Caco-2 (cell line): ENCODE data around the gene SERGEF. TPM values are rescaled to one million over a fixed set of nuclear protein-coding genes. Genes with fewer than 3 reads are reported as not detected.

Experiments used
- BruUV-seq: library from RNA; stranded (reverse); fragments of 400-500 nt; replicated peaks from 2 replicates; lab custom pipeline; 2021; lab: Mats Ljungman, UMichigan
- CTCF ChIA-PET: fragments of 300-600 bp; sonication (Branson Sonifier 250); formaldehyde crosslinking; loops from one replicate; lab custom pipeline; 2022; ENCODE audit warnings: antibody characterized with exemption; lab: Charles Lee
- POLR2A ChIA-PET: fragments of 300-600 bp; sonication (Branson Sonifier 250); formaldehyde crosslinking; loops from one replicate; lab custom pipeline; 2022; ENCODE audit warnings: antibody characterized with exemption; lab: Charles Lee
- DNase-seq, 2 experiments: peaks; one replicate each; pipeline versions ENCODE4 v3.0.0 to v3.0.0-alpha.2; 2020 to 2022
- H3K27me3 ChIP-seq: replicated peaks from 2 replicates; pipeline ENCODE4 v1.6.0; 2011; ENCODE audit warnings: low read length; ENCODE audit not compliant: control insufficient read depth, insufficient read depth
- H3K36me3 ChIP-seq: 2 replicates; pipeline ENCODE4 v1.5.1; 2011; ENCODE audit warnings: low read length; ENCODE audit not compliant: control insufficient read depth, insufficient read depth
- H3K4me1 ChIP-seq: fragments of 250-450 bp; sonication (Bioruptor Pico); 2 replicates; pipeline ENCODE4 v1.5.1; 2020; ENCODE audit warnings: mild to moderate bottlenecking
- H3K4me3 ChIP-seq: 2 replicates; pipeline ENCODE4 v1.5.1; 2011; ENCODE audit warnings: low read depth, mild to moderate bottlenecking, control low read depth, low read length
- H3K9me3 ChIP-seq: fragments of 250-450 bp; sonication (Bioruptor Pico); 2 replicates; pipeline ENCODE4 v1.5.1; 2020; ENCODE audit warnings: mild to moderate bottlenecking, moderate library complexity
- H3K27ac Mint-ChIP-seq: one replicate; pipeline ENCODE4 v1.8.0; 2022; ENCODE audit warnings: mixed read lengths; ENCODE audit not compliant: unreplicated experiment
- H3K27me3 Mint-ChIP-seq: one replicate; pipeline ENCODE4 v1.8.0; 2022; ENCODE audit warnings: mixed read lengths; ENCODE audit not compliant: insufficient read depth, unreplicated experiment
- H3K36me3 Mint-ChIP-seq: one replicate; pipeline ENCODE4 v1.8.0; 2022; ENCODE audit warnings: mild to moderate bottlenecking, mixed read lengths; ENCODE audit not compliant: insufficient read depth, unreplicated experiment
- H3K4me1 Mint-ChIP-seq: one replicate; pipeline ENCODE4 v1.8.0; 2022; ENCODE audit warnings: low read depth, mixed read lengths; ENCODE audit not compliant: unreplicated experiment
- H3K4me3 Mint-ChIP-seq: one replicate; pipeline ENCODE4 v1.8.0; 2022; ENCODE audit warnings: mild to moderate bottlenecking, moderate library complexity, mixed read lengths; ENCODE audit not compliant: unreplicated experiment
- H3K9me3 Mint-ChIP-seq: one replicate; pipeline ENCODE4 v1.8.0; 2022; ENCODE audit warnings: mixed read lengths; ENCODE audit not compliant: unreplicated experiment
- intact Hi-C: fragments of 100-400 bp; cut with micrococcal nuclease; formaldehyde crosslinking; loops from one replicate; pipeline ENCODE4 v1.10.0; 2022; ENCODE audit not compliant: unreplicated experiment
- total RNA-seq: library from RNA; stranded (reverse); gene quantifications from 2 replicates; pipeline ENCODE4 v1.2.3, GENCODE V29; 2022
- TF ChIP-seq, protein P1 (sequence below), 2 experiments: fragments of 200-600 bp in 1 of 2; IDR thresholded peaks; 1 replicate in 1 of 2; 2 replicates in 1 of 2; pipeline versions ENCODE4 v1.5.1 to v1.8.0; 2011 to 2022; ENCODE audit warnings: antibody characterized with exemption in 1 of 2, control low read depth in 1 of 2, inconsistent platforms in 1 of 2, low read depth in 1 of 2, low read length in 1 of 2, mild to moderate bottlenecking in 1 of 2, moderate library complexity in 1 of 2; ENCODE audit not compliant: insufficient read depth in 1 of 2, severe bottlenecking in 1 of 2, unreplicated experiment in 1 of 2

SERGEF gene
- total RNA-seq, 1 experiment from 2014 or later: 17.5 TPM

DNA sequence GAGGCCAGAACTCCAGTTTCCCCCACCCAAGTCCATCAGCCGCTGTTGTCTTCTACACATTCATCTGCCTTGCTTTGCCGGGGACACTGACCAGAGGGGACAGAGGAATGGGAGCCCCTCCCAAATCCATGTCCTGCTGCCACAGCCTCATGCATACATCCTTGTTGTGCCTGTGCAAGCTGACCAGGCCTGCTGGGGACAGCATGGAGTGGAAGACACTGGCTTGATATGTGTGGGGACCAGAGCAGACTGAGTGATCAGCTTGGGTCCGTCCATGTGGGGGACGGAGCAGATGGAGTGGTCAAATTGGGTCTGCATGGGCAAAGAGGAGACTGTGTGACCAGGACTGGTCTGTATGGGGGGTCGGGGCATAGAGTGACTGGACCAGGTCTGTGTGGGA is 234.5 kb downstream of the SERGEF start:
- BruUV-seq: no TSS peak
- Histone ChIP-seq H3K4me1 (no peaks in the 10 kb centered on the region), H3K9me3 (no peaks in the 10 kb centered on the region), H3K36me3 (no peaks in the 10 kb centered on the region), H3K27me3 (peaks cover 2% of the 10 kb centered on the region), H3K4me3 (no peak overlapping the region)
- intact Hi-C loops: no loop called here
- Mint-ChIP-seq H3K9me3 (no peaks in the 10 kb centered on the region), H3K27me3 (peaks cover 19% of the 10 kb centered on the region), H3K4me1 (no peaks in the 10 kb centered on the region), H3K36me3 (no peaks in the 10 kb centered on the region), H3K27ac (no peak overlapping the region), H3K4me3 (no peak overlapping the region)
- TF ChIP-seq, protein P1, sequence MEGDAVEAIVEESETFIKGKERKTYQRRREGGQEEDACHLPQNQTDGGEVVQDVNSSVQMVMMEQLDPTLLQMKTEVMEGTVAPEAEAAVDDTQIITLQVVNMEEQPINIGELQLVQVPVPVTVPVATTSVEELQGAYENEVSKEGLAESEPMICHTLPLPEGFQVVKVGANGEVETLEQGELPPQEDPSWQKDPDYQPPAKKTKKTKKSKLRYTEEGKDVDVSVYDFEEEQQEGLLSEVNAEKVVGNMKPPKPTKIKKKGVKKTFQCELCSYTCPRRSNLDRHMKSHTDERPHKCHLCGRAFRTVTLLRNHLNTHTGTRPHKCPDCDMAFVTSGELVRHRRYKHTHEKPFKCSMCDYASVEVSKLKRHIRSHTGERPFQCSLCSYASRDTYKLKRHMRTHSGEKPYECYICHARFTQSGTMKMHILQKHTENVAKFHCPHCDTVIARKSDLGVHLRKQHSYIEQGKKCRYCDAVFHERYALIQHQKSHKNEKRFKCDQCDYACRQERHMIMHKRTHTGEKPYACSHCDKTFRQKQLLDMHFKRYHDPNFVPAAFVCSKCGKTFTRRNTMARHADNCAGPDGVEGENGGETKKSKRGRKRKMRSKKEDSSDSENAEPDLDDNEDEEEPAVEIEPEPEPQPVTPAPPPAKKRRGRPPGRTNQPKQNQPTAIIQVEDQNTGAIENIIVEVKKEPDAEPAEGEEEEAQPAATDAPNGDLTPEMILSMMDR (IDR thresholded peaks at IDR 0.05; ENCODE audit: insufficient read depth in 1 of 2, low read depth in 1 of 2, low read length in 1 of 2, severe bottlenecking in 1 of 2, unreplicated experiment in 1 of 2): no peak
- ChIA-PET CTCF (interaction anchor here (1.0 kb wide), 1 partner anchor 47 kb away, joined by 3 read pairs; no protein-coding TSS in a partner anchor), POLR2A (no interaction called here)
- DNase-seq: no peak

DNA sequence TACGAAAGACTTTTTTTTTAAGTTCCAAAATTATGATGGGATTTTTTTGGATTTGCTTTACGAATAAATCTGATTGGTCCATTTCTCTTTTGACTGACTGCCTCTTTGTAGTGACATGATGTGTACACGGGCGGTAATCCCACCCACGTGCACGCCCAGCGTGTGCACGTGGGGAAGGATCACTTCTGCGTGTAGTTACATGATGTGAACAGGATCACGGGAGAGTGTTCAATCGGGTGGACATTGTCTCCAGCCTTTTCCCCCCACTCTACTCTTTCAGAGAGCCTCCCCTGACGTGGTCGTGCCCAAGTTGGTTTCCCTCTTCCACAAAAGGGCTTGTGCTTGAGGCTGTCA is 235.1 kb downstream of the SERGEF start:
- Histone ChIP-seq H3K4me3 (no peak overlapping the region), H3K27me3 (peaks cover 2% of the 10 kb centered on the region), H3K36me3 (no peaks in the 10 kb centered on the region), H3K4me1 (no peaks in the 10 kb centered on the region), H3K9me3 (no peaks in the 10 kb centered on the region)
- Mint-ChIP-seq H3K4me1 (no peaks in the 10 kb centered on the region), H3K27ac (no peak overlapping the region), H3K27me3 (peaks cover 19% of the 10 kb centered on the region), H3K9me3 (no peaks in the 10 kb centered on the region), H3K4me3 (no peak overlapping the region), H3K36me3 (no peaks in the 10 kb centered on the region)
- POLR2A ChIA-PET: no interaction called here
- intact Hi-C loops: no loop called here
- DNase-seq: no peak
- TF ChIP-seq, protein P1 (IDR thresholded peaks at IDR 0.05; ENCODE audit: insufficient read depth in 1 of 2, low read depth in 1 of 2, low read length in 1 of 2, severe bottlenecking in 1 of 2, unreplicated experiment in 1 of 2): no peak
- CTCF ChIA-PET: no interaction called here
- no TSS peak for BruUV-seq

DNA sequence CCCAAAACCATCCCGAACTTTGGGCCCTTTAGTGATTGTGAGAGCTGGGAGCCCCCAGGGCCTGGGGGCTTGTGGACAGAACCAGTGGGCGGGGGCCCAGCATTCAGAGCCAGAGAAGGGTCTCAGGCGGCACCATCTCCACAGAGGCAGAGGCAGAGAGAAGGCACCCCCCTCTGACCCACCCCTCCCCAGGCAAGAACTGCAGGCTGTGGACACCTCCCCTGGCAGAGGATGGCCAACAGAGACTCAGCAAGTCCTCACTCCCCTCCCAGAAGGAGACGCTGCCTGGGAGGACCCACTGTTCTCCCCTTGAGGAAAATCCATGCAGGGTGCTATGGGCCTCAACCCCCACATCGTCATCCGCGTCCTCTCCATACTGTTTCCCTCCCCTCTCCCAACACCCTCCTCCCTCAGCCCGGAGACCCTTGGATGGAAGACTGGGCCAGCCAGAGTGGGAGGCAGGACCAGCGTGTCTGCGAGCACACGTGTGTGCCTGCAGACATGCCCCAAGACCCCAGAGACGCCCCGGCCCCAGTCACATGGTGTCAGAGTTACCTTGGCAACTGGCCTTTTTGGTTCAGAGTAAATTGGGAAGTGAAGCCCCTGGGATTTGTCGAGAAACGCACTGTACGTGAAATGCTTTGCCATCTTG is 235.6 kb downstream of the SERGEF start:
- Histone ChIP-seq H3K27me3 (peaks cover 2% of the 10 kb centered on the region), H3K4me3 (no peak overlapping the region), H3K9me3 (no peaks in the 10 kb centered on the region), H3K4me1 (no peaks in the 10 kb centered on the region), H3K36me3 (no peaks in the 10 kb centered on the region)
- no TSS peak for BruUV-seq
- Mint-ChIP-seq H3K27ac (no peak overlapping the region), H3K27me3 (peaks cover 16% of the 10 kb centered on the region), H3K36me3 (no peaks in the 10 kb centered on the region), H3K4me1 (no peaks in the 10 kb centered on the region), H3K9me3 (no peaks in the 10 kb centered on the region), H3K4me3 (no peak overlapping the region)
- CTCF ChIA-PET: no interaction called here
- TF ChIP-seq, protein P1 (IDR thresholded peaks at IDR 0.05; ENCODE audit: insufficient read depth in 1 of 2, low read depth in 1 of 2, low read length in 1 of 2, severe bottlenecking in 1 of 2, unreplicated experiment in 1 of 2): no peak
- POLR2A ChIA-PET: no interaction called here
- intact Hi-C loops: no loop called here
- no peak for DNase-seq
